Nephron progenitor cell (in vitro differentiated cells): ENCODE results near the gene EBNA1BP2.
A peak's percentile ranks its signal among the peaks of the same experiment; 100 is the strongest.
"Not testable (repeated sequence)": the region's sequence is repeated elsewhere in the genome, so short reads cannot be mapped to it uniquely, and the experiment has no call there.

Experiments
- DNase-seq: peaks from one replicate; pipeline ENCODE4 v3.0.0; 2021
- H3K27ac Mint-ChIP-seq: 2 replicates; pipeline ENCODE4 v1.8.0; 2021; ENCODE audit warnings: mild to moderate bottlenecking, moderate library complexity, mixed read lengths
- H3K27me3 Mint-ChIP-seq: 2 replicates; pipeline ENCODE4 v1.8.0; 2021; ENCODE audit warnings: mild to moderate bottlenecking, low read depth, mixed read lengths; ENCODE audit not compliant: poor library complexity
- H3K36me3 Mint-ChIP-seq: 2 replicates; pipeline ENCODE4 v1.8.0; 2021; ENCODE audit warnings: low read depth, mixed read lengths
- H3K4me1 Mint-ChIP-seq: 2 replicates; pipeline ENCODE4 v1.8.0; 2021; ENCODE audit warnings: mixed read lengths
- H3K4me3 Mint-ChIP-seq: 2 replicates; pipeline ENCODE4 v1.8.0; 2021; ENCODE audit warnings: mild to moderate bottlenecking, moderate library complexity, mixed read lengths
- H3K9me3 Mint-ChIP-seq: 2 replicates; pipeline ENCODE4 v1.8.0; 2021; ENCODE audit warnings: mild to moderate bottlenecking, moderate library complexity, mixed read lengths
- TF ChIP-seq, protein P1 (sequence below): fragments of 200-600 bp; sonication (generic); IDR thresholded peaks from 2 replicates; pipeline ENCODE4 v1.5.0; 2021; ENCODE audit warnings: antibody characterized with exemption

The EBNA1BP2 gene

DNA sequence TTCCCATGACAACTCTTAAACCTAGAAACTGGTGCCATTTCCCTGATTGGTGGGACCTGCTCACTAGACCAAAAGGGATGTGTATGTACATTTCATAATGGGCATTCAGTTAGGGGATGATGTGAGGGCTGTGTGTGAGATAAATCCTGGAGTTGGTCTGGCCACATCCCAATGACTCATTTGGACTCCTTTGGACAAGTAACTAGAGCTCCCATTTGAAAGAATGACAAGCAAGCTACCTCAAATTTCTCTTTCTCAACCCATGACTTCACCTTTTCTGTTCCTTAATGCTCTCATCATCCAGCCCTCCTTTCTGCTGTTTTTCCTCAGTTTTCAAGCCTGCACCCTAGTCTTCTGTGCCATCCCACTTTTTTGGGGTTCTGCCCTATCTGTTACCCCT is 27.9 kb downstream of the EBNA1BP2 start:
- Mint-ChIP-seq H3K27me3 (peaks cover 16% of the 10 kb centered on the region), H3K27ac (no peak overlapping the region), H3K4me3 (no peak overlapping the region), H3K9me3 (peaks cover 18% of the 10 kb centered on the region), H3K36me3 (peaks cover 17% of the 10 kb centered on the region), H3K4me1 (peaks cover 22% of the 10 kb centered on the region)
- DNase-seq: no peak
- TF ChIP-seq, protein P1, sequence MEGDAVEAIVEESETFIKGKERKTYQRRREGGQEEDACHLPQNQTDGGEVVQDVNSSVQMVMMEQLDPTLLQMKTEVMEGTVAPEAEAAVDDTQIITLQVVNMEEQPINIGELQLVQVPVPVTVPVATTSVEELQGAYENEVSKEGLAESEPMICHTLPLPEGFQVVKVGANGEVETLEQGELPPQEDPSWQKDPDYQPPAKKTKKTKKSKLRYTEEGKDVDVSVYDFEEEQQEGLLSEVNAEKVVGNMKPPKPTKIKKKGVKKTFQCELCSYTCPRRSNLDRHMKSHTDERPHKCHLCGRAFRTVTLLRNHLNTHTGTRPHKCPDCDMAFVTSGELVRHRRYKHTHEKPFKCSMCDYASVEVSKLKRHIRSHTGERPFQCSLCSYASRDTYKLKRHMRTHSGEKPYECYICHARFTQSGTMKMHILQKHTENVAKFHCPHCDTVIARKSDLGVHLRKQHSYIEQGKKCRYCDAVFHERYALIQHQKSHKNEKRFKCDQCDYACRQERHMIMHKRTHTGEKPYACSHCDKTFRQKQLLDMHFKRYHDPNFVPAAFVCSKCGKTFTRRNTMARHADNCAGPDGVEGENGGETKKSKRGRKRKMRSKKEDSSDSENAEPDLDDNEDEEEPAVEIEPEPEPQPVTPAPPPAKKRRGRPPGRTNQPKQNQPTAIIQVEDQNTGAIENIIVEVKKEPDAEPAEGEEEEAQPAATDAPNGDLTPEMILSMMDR: no peak

DNA sequence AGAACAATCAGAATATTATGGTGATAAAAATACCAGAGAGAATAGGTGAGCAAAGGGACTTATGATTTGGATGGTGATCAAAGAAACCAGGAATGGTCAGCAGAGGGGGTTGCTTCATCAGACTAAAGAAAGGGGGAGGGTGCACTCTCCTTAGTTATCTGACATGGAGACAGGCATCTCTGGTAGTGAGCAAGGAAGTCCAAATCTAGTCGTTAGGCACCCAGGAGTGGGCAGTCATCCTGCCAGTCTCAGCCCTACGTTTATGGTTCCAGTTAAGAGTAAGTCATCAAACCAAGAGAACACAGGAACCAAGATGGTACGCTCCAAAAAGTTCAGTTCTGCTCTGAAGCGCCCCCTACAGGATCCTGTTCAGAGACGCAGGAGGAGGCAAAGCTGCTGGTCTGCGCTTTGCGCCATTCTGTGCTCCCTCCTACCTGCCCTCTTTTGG is 28.6 kb downstream of the EBNA1BP2 start:
- Mint-ChIP-seq H3K4me3 (no peak overlapping the region), H3K4me1 (peaks cover 14% of the 10 kb centered on the region), H3K27me3 (peaks cover 10% of the 10 kb centered on the region), H3K27ac (no peak overlapping the region), H3K9me3 (peaks cover 19% of the 10 kb centered on the region), H3K36me3 (peaks cover 19% of the 10 kb centered on the region)
- TF ChIP-seq, protein P1: no peak
- peak; percentile 18 for DNase-seq

DNA sequence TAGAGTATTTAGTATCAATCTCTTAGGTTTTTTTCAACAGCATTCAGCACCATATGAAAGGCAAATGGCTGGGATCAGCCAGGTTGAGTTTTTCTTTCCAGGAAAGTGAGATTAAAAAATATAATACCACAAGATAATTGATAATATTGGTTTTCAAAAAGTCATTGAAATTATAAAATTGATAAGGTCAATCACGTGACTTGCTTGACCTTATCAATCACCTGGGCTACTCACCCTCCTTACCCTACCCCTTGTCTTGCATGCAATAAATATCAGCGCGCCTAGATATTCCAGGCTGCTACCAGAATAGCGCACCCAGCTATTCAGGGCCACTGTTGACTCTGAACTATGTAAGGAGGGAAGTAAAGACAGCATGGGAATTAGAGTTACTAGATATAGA is 31.5 kb downstream of the EBNA1BP2 start:
- H3K27ac Mint-ChIP-seq: no peak overlapping the region
- H3K4me3 Mint-ChIP-seq: no peak overlapping the region
- no peaks in the 10 kb centered on the region for H3K4me1 Mint-ChIP-seq
- peaks cover 23% of the 10 kb centered on the region for H3K9me3 Mint-ChIP-seq
- peaks cover 18% of the 10 kb centered on the region for H3K27me3 Mint-ChIP-seq
- TF ChIP-seq, protein P1: no peak
- peaks cover 31% of the 10 kb centered on the region for H3K36me3 Mint-ChIP-seq
- DNase-seq: no peak

DNA sequence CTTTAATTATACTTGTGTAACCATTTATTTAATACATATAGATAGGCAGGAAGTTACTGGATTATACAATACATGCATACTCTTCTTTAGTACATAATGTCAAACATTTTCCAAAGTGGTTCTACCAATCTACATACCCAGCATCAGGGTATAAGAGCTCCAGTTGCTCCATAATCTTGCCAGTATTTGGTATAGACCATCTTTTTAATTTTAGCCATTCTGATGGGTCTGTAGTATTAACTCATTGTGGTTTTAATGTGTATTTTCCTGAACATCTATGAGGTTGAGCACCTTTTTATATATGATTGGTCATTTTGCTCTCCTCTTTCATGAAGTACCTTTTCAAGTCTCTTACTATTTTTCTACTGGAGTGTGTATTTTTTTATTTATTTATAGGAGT is 32.1 kb downstream of the EBNA1BP2 start:
- peaks cover 25% of the 10 kb centered on the region for H3K9me3 Mint-ChIP-seq
- DNase-seq: no peak
- H3K27ac Mint-ChIP-seq: no peak overlapping the region
- peaks cover 13% of the 10 kb centered on the region for H3K27me3 Mint-ChIP-seq
- H3K36me3 Mint-ChIP-seq: peaks cover 34% of the 10 kb centered on the region
- no peak overlapping the region for H3K4me3 Mint-ChIP-seq
- no peaks in the 10 kb centered on the region for H3K4me1 Mint-ChIP-seq
- TF ChIP-seq, protein P1: no peak

DNA sequence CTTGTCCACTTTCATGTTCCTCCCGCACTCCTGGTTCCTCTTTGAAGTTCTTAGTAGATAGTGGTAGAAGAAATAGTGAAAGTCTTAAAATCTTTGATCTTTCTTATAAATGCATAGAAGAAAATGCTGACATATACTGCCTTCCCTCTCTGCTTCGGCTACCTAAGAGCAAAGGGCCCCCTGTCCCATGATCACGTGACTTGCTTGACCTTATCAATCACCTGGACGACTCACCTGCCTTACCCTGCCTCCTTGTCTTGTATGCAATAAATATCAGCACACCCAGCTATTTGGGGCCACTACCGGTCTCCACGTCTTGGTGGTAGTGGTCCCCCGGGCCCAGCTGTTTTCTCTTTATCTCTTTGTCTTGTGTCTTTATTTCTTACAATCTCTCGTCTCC is 32.8 kb downstream of the EBNA1BP2 start:
- H3K27me3 Mint-ChIP-seq, H3K27ac Mint-ChIP-seq, DNase-seq, H3K4me3 Mint-ChIP-seq, H3K4me1 Mint-ChIP-seq: not testable (repeated sequence)
- Mint-ChIP-seq H3K9me3 (peaks cover 32% of the 10 kb centered on the region), H3K36me3 (peaks cover 41% of the 10 kb centered on the region)

DNA sequence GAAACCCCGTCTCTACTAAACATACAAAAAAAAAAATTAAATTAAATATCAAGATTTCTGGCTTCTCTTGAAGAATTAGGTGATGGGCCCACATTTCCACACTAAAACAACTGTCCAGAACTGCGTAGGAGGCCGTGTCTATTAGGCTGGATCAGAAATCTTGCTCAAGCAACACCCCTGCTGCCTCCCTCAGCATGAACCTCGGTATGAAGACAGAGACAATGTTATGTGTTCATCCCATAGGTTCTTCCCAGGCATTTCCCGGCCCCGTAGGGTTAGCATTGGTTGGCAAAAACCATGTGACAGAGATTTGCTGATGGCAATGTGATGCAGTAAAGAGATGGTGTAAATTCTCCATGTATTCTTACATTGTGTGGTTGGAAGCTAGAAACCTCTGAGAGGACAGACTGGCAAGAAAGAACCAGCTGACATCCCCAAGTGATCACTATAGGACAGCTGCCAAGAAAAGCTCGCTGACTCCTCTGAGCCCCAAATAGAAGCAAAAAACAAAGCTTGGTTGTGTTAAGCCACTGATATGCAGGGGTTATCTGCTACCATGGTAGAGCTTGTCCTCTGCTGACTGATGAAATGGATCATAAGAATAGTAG is 34.5 kb downstream of the EBNA1BP2 start:
- peak overlapping the region; percentile 65 for H3K27ac Mint-ChIP-seq

More for the DNA sequence above, 34.5 kb downstream of the EBNA1BP2 start:
- H3K4me1 Mint-ChIP-seq: no peaks in the 10 kb centered on the region
- peaks cover 8% of the 10 kb centered on the region for H3K27me3 Mint-ChIP-seq
- TF ChIP-seq, protein P1: no peak
- no peak for DNase-seq
- H3K36me3 Mint-ChIP-seq: peaks cover 58% of the 10 kb centered on the region
- H3K9me3 Mint-ChIP-seq: peaks cover 49% of the 10 kb centered on the region
- no peak overlapping the region for H3K4me3 Mint-ChIP-seq
